K562 (cell line): ENCODE data around the gene GPSM3. TPM values are rescaled to one million over a fixed set of nuclear protein-coding genes. Genes with fewer than 3 reads are reported as not detected.

Experiments used
- CEBPZ ChIP-seq: fragments of 150-350 bp; IDR thresholded peaks from 2 replicates; pipeline ENCODE4 v1.6.1; 2014; ENCODE audit warnings: low read depth, mild to moderate bottlenecking, low read length, borderline replicate concordance
- CREB1 ChIP-seq, 2 experiments: sonication (generic) in 1 of 2; formaldehyde crosslinking in 1 of 2; IDR thresholded peaks; 2 replicates each; pipeline versions ENCODE4 v1.6.1 to v1.8.0; 2012 to 2022; ENCODE audit warnings: inconsistent platforms in 1 of 2, mild to moderate bottlenecking in 1 of 2, missing genetic modification reagents in 1 of 2, moderate library complexity in 1 of 2
- CREB3L1 ChIP-seq: fragments of 450-650 bp; IDR thresholded peaks from 2 replicates; pipeline ENCODE4 v1.6.1; 2014; ENCODE audit warnings: low read depth, mild to moderate bottlenecking, moderate library complexity, borderline replicate concordance
- KDM2B ChIP-seq: fragments of 250-450 bp; sonication (Bioruptor Pico); IDR thresholded peaks from 2 replicates; pipeline ENCODE4 v1.8.0; 2021; ENCODE audit warnings: mild to moderate bottlenecking, moderate library complexity
- MTF1 ChIP-seq: fragments of 250-450 bp; sonication (Bioruptor Pico); IDR thresholded peaks from 2 replicates; pipeline ENCODE4 v1.9.0; 2021; ENCODE audit warnings: moderate library complexity, mild to moderate bottlenecking, inconsistent platforms, borderline replicate concordance
- MYNN ChIP-seq, 2 experiments: sonication (generic); formaldehyde crosslinking in 1 of 2; IDR thresholded peaks; 2 replicates each; pipeline versions ENCODE4 v1.5.0 to v1.6.1; 2016 to 2020; ENCODE audit warnings: antibody characterized with exemption in 1 of 2, missing genetic modification reagents in 1 of 2
- NFE2L1 ChIP-seq: fragments of 450-650 bp; IDR thresholded peaks from 2 replicates; pipeline ENCODE4 v1.6.1; 2016; ENCODE audit warnings: missing genetic modification characterization, low read depth, mild to moderate bottlenecking, missing compliant biosample characterization, moderate library complexity, borderline replicate concordance
- RBM39 ChIP-seq: fragments of 200-400 bp; formaldehyde crosslinking; optimal IDR thresholded peaks from 2 replicates; pipeline ENCODE3; 2018; ENCODE audit warnings: low read depth, low read length
- SAFB ChIP-seq: fragments of 200-400 bp; formaldehyde crosslinking; IDR thresholded peaks from 2 replicates; pipeline ENCODE4 v1.6.1; 2017; ENCODE audit warnings: low read depth, low read length, borderline replicate concordance
- SMAD4 ChIP-seq: fragments of 250-450 bp; sonication (Bioruptor Pico); conservative IDR thresholded peaks from 2 replicates; pipeline ENCODE4 v1.8.0; 2021; ENCODE audit warnings: inconsistent platforms, mild to moderate bottlenecking, moderate library complexity
- STAT5B ChIP-seq: fragments of 250-450 bp; sonication (Bioruptor Pico); IDR thresholded peaks from 2 replicates; pipeline ENCODE4 v1.8.0; 2021; ENCODE audit warnings: mild to moderate bottlenecking, inconsistent platforms
- ZNF408 ChIP-seq: fragments of 250-450 bp; sonication (Bioruptor Pico); IDR thresholded peaks from 2 replicates; pipeline ENCODE4 v1.4.0; 2020; ENCODE audit warnings: low read depth, mild to moderate bottlenecking, moderate library complexity
- ZNF75A ChIP-seq: fragments of 450-650 bp; formaldehyde crosslinking; IDR thresholded peaks from 2 replicates; pipeline ENCODE4 v1.4.0; 2020; ENCODE audit warnings: mild to moderate bottlenecking
- polyA plus RNA-seq, 8 experiments: library from polyadenylated mRNA; depleted of rRNA in 4 of 8; stranded (reverse) in 5 of 8; unstranded in 3 of 8; fragments of >200 nt; fragmentation: Nextera tagmentation in 2 of 8; fragmentation: Illumina TruSeq in 1 of 8; extraction: Ambion mirVana in 2 of 8; extraction: Trizol in 1 of 8; gene quantifications; 2 replicates each; pipeline versions ENCODE4 v1.2.1 to v1.2.3, GENCODE V29; 2011 to 2014; ENCODE audit warnings: inconsistent platforms in 1 of 8, missing spikeins in 1 of 8
- total RNA-seq, 7 experiments: library from RNA; depleted of rRNA in 6 of 7; stranded (reverse); fragments of >200 nt in 6 of 7; fragmentation: Illumina TruSeq in 2 of 7; extraction: Trizol in 2 of 7; gene quantifications; 2 replicates each; pipeline versions ENCODE4 v1.2.1 to v1.2.3, GENCODE V29; 2011 to 2021; ENCODE audit warnings: low replicate concordance in 1 of 7
- TF ChIP-seq, protein P1 (sequence below): fragments of 450-650 bp; formaldehyde crosslinking; IDR thresholded peaks from 2 replicates; pipeline ENCODE4 v1.4.0; 2020; ENCODE audit warnings: mild to moderate bottlenecking, moderate library complexity
- TF ChIP-seq, protein P2 (sequence below): fragments of 200-800 bp; sonication (Bioruptor generic); IDR thresholded peaks from 2 replicates; pipeline ENCODE4 v1.6.1; 2017; ENCODE audit warnings: missing genetic modification characterization, missing compliant biosample characterization

Gene GPSM3
- total and polyA plus RNA-seq, 9 of the 15 experiments (the other 6 are each of a cell fraction or from before 2014, with no cell fraction given) = 5.3 to 42.6 (median 24.4) TPM

DNA sequence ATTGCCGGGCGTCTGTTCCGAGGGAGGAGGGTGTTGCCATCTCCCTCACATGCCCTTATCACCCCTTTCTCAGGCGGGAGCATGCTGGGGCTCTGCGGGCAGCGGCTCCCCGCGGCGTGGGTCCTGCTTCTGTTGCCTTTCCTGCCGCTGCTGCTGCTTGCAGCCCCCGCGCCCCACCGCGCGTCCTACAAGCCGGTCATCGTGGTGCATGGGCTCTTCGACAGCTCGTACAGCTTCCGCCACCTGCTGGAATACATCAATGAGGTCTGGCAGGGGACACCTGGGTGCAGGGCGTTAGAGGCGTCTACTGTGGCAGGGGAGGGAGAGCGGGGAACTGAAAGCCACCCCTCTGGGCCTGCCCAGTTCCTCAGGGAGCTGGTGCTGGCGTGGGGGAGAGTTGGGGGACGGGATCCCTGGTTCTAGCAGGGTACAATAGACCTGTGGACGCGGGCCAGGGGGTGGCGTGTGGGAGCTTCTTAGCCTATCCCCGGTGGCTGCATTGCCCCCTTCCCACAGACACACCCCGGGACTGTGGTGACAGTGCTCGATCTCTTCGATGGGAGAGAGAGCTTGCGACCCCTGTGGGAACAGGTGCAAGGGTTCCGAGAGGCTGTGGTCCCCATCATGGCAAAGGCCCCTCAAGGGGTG, 37.8 kb downstream of the GPSM3 start (continued):
- TF ChIP-seq SAFB = no peak
- no peak for TF ChIP-seq KDM2B
- no peak; the same call in 1 of the 2 replicates for TF ChIP-seq CREB3L1
- peak; percentile 61; the same call in 1 of the 2 replicates for TF ChIP-seq SMAD4 (CRISPR knock-in tag)
- no peak for TF ChIP-seq NFE2L1
- TF ChIP-seq, protein P1, sequence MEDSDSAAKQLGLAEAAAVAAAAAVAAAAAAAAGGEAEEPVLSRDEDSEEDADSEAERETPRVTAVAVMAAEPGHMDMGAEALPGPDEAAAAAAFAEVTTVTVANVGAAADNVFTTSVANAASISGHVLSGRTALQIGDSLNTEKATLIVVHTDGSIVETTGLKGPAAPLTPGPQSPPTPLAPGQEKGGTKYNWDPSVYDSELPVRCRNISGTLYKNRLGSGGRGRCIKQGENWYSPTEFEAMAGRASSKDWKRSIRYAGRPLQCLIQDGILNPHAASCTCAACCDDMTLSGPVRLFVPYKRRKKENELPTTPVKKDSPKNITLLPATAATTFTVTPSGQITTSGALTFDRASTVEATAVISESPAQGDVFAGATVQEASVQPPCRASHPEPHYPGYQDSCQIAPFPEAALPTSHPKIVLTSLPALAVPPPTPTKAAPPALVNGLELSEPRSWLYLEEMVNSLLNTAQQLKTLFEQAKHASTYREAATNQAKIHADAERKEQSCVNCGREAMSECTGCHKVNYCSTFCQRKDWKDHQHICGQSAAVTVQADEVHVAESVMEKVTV (CRISPR knock-in tag) = peak; percentile 74; the same call in 1 of the 2 replicates
- TF ChIP-seq CREB1 (IDR thresholded peaks at IDR 0.05) = no peak; the same call in 1 of the 2 replicates
- TF ChIP-seq CREB1 (CRISPR knock-in tag; IDR thresholded peaks at IDR 0.05) = no peak
- no peak for TF ChIP-seq RBM39
- TF ChIP-seq, protein P2, sequence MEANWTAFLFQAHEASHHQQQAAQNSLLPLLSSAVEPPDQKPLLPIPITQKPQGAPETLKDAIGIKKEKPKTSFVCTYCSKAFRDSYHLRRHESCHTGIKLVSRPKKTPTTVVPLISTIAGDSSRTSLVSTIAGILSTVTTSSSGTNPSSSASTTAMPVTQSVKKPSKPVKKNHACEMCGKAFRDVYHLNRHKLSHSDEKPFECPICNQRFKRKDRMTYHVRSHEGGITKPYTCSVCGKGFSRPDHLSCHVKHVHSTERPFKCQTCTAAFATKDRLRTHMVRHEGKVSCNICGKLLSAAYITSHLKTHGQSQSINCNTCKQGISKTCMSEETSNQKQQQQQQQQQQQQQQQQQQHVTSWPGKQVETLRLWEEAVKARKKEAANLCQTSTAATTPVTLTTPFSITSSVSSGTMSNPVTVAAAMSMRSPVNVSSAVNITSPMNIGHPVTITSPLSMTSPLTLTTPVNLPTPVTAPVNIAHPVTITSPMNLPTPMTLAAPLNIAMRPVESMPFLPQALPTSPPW = peak; percentile 35
- TF ChIP-seq ZNF408 (CRISPR knock-in tag) = no peak
- TF ChIP-seq ZNF75A = no peak
- TF ChIP-seq MTF1 (CRISPR knock-in tag) = no peak
- no peak for TF ChIP-seq STAT5B (CRISPR knock-in tag)
- peak; percentile 24; the same call in 1 of the 2 replicates for TF ChIP-seq MYNN (IDR thresholded peaks at IDR 0.05)
- no peak for TF ChIP-seq MYNN (CRISPR knock-in tag; IDR thresholded peaks at IDR 0.05)
- TF ChIP-seq CEBPZ = no peak
